SU-DHL-6 (cell line): ENCODE measurements around the gene TTL.

Source experiments
- H2AFZ ChIP-seq: fragments of 200-600 bp; sonication (generic); 2 replicates; pipeline ENCODE4 v1.6.1; 2014; ENCODE audit warnings: low read depth, mild to moderate bottlenecking, moderate library complexity, mixed read lengths, antibody characterized with exemption, low read length; ENCODE audit not compliant: severe bottlenecking
- H3F3A ChIP-seq: fragments of 200-600 bp; shearing (Covaris generic); 2 replicates; pipeline ENCODE4 v1.6.0; 2016; ENCODE audit warnings: antibody characterized with exemption, mild to moderate bottlenecking; ENCODE audit not compliant: insufficient read depth
- H3K27ac ChIP-seq: fragments of 200-600 bp; sonication (generic); 2 replicates; pipeline ENCODE4 v1.5.1; 2016; ENCODE audit warnings: low read depth, mild to moderate bottlenecking, low read length, moderate library complexity, mixed read lengths
- H3K27me3 ChIP-seq: fragments of 200-600 bp; sonication (generic), shearing (Covaris generic); 2 replicates; pipeline ENCODE4 v1.6.0; 2014; ENCODE audit warnings: mild to moderate bottlenecking, low read length
- H3K36me3 ChIP-seq: fragments of 200-600 bp; sonication (generic); 2 replicates; pipeline ENCODE4 v1.6.1; 2014; ENCODE audit warnings: mild to moderate bottlenecking, low read length, mixed read lengths
- H3K4me2 ChIP-seq: fragments of 300-600, 200-600 bp; shearing (Covaris generic), sonication (generic); 2 replicates; pipeline ENCODE4 v1.6.0; 2014; ENCODE audit warnings: low read length, low read depth, mild to moderate bottlenecking; ENCODE audit not compliant: poor library complexity, severe bottlenecking
- H3K4me3 ChIP-seq: fragments of 200-600 bp; sonication (generic); 2 replicates; pipeline ENCODE4 v1.5.1; 2014; ENCODE audit warnings: antibody characterized with exemption, low read length, mild to moderate bottlenecking, mixed read lengths; ENCODE audit not compliant: insufficient read depth, poor library complexity, severe bottlenecking
- H3K79me2 ChIP-seq: fragments of 200-600 bp; sonication (generic); 2 replicates; pipeline ENCODE4 v1.6.1; 2014; ENCODE audit warnings: mild to moderate bottlenecking, low read length, moderate library complexity; ENCODE audit not compliant: insufficient read depth
- H3K9ac ChIP-seq: fragments of 200-600 bp; sonication (generic); 2 replicates; pipeline ENCODE4 v1.7.0; 2014; ENCODE audit warnings: mild to moderate bottlenecking, low read length
- H3K9me2 ChIP-seq: fragments of 200-600 bp; sonication (generic); replicated peaks from 2 replicates; pipeline ENCODE4 v1.6.1; 2014; ENCODE audit warnings: low read length; ENCODE audit not compliant: insufficient read depth
- H3K9me3 ChIP-seq: fragments of 200-600 bp; sonication (generic); 2 replicates; pipeline ENCODE4 v1.6.1; 2014; ENCODE audit warnings: low read length, mixed read lengths; ENCODE audit not compliant: insufficient read depth
- H4K20me1 ChIP-seq: fragments of 200-600 bp; sonication (generic); 2 replicates; pipeline ENCODE4 v1.6.1; 2014; ENCODE audit warnings: low read depth, mild to moderate bottlenecking, antibody characterized with exemption, low read length, moderate library complexity, mixed read lengths
- EZH2phosphoT487 ChIP-seq: fragments of 200-600 bp; sonication (generic), shearing (Covaris generic); conservative IDR thresholded peaks from 2 replicates; pipeline ENCODE4 v1.6.1; 2018; ENCODE audit warnings: mild to moderate bottlenecking, antibody characterized with exemption, low read length, moderate library complexity, mixed read lengths
- TF ChIP-seq, protein P1 (sequence below): fragments of 200-600 bp; sonication (generic); IDR thresholded peaks from one replicate; pipeline ENCODE4 v1.5.1; 2017; ENCODE audit warnings: antibody characterized with exemption, mild to moderate bottlenecking, low read length, moderate library complexity; ENCODE audit not compliant: insufficient read depth, poor library complexity, severe bottlenecking

TTL gene

DNA sequence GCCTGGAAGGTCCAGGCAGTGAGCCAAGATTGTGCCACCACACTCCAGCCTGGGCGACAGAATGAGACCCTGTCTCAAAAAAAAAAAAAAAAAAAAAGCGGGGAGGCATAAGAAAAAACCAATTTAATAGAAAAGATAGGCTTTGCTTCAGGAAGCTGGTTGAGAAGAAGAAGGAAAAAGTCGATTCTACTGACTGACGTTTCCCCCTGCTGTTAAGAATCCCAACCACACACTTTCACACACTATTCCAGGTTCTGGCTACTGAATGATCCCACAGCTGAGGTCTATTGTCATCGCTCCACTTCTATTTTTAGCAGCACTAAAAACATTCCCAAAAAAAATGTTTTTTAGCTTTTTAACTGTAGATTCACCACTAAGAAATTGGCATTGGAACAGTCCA, 95.8 kb downstream of the TTL start:
- Histone ChIP-seq H3K9me3 (no peaks in the 10 kb centered on the region), H3K4me3 (no peak overlapping the region), H3K4me2 (no peak overlapping the region), H3K9ac (no peak overlapping the region), H3K9me2 (no peaks in the 10 kb centered on the region), H3K27me3 (no peaks in the 10 kb centered on the region), H3K79me2 (0 out of 2 replicates have a peak, but pooled peaks cover 3% of the 10 kb centered on the region), H3K27ac (no peak overlapping the region), H4K20me1 (no peaks in the 10 kb centered on the region), H3F3A (peaks cover 20% of the 10 kb centered on the region), H2AFZ (no peak overlapping the region), H3K36me3 (peaks cover 18% of the 10 kb centered on the region; the same call in 1 of the 2 replicates)
- TF ChIP-seq, protein P1, sequence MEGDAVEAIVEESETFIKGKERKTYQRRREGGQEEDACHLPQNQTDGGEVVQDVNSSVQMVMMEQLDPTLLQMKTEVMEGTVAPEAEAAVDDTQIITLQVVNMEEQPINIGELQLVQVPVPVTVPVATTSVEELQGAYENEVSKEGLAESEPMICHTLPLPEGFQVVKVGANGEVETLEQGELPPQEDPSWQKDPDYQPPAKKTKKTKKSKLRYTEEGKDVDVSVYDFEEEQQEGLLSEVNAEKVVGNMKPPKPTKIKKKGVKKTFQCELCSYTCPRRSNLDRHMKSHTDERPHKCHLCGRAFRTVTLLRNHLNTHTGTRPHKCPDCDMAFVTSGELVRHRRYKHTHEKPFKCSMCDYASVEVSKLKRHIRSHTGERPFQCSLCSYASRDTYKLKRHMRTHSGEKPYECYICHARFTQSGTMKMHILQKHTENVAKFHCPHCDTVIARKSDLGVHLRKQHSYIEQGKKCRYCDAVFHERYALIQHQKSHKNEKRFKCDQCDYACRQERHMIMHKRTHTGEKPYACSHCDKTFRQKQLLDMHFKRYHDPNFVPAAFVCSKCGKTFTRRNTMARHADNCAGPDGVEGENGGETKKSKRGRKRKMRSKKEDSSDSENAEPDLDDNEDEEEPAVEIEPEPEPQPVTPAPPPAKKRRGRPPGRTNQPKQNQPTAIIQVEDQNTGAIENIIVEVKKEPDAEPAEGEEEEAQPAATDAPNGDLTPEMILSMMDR: no peak
- no peak for TF ChIP-seq EZH2phosphoT487

DNA sequence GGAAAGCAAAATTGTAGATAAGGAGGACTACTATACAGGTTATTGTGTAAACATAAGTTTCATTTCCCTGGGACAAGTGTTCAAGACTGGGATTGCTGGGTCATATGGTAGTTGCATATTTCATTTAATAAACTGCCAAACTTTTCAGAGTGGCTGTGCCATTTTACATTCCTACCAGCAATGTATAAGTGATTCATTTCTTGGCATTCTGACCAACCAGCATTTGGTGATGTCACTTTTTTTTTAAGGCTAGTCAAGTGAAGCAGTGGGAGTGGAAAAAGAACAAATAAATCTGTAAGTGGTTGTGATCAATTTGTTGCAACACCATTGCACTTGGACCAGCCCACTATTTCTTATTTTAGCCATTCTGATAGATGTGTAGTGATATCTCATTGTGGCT, 97.3 kb downstream of the TTL start:
- Histone ChIP-seq H3K27ac (no peak overlapping the region), H3F3A (peaks cover 35% of the 10 kb centered on the region), H3K9ac (no peak overlapping the region), H4K20me1 (no peaks in the 10 kb centered on the region), H3K4me2 (no peak overlapping the region), H3K27me3 (no peaks in the 10 kb centered on the region), H3K9me2 (no peaks in the 10 kb centered on the region), H3K4me3 (no peak overlapping the region), H3K9me3 (no peaks in the 10 kb centered on the region), H3K79me2 (0 out of 2 replicates have a peak, but pooled peaks cover 3% of the 10 kb centered on the region), H3K36me3 (peaks cover 9% of the 10 kb centered on the region; the same call in 1 of the 2 replicates), H2AFZ (no peak overlapping the region)
- TF ChIP-seq, protein P1: no peak
- TF ChIP-seq EZH2phosphoT487: no peak

DNA sequence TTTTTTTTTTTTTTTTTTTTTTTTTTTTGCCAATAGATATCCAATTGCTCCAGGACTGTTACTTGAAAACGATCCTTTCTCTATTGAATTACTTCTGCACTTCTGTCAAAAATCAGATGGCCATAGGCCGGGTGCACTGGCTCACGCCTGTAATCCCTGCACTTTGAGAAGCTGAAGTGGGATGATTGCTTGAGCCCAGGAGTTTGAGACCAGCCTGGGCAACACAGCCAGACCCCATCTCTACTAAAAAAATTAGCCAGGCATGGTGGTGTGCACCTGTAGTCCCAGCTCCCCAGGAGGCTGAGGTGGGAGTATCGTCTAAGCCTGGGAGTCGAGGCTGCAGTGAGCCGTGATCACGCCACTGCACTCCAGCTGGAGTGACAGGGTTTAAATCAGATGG, 98.1 kb downstream of the TTL start:
- no peak overlapping the region for H3K4me3 ChIP-seq
- no peaks in the 10 kb centered on the region for H3K9me3 ChIP-seq
- no peak overlapping the region for H3K27ac ChIP-seq
- H3K9me2 ChIP-seq: no peaks in the 10 kb centered on the region
- no peaks in the 10 kb centered on the region for H4K20me1 ChIP-seq
- no peak overlapping the region for H3K4me2 ChIP-seq
- peaks cover 35% of the 10 kb centered on the region for H3F3A ChIP-seq
- no peaks in the 10 kb centered on the region for H3K27me3 ChIP-seq
- H2AFZ ChIP-seq: no peak overlapping the region
- H3K36me3 ChIP-seq: 0 out of 2 replicates have a peak, but pooled peaks cover 4% of the 10 kb centered on the region
- H3K9ac ChIP-seq: no peak overlapping the region
- 0 out of 2 replicates have a peak, but pooled peaks cover 3% of the 10 kb centered on the region for H3K79me2 ChIP-seq
- TF ChIP-seq EZH2phosphoT487: no peak
- TF ChIP-seq, protein P1: no peak
